GM21526 (cell line): ENCODE data around the gene RFTN1.

Experiments
- ATAC-seq: cut with Tn5 transposase; IDR thresholded peaks from one replicate; pipeline ENCODE4 v1.9.1; 2021; ENCODE audit warnings: moderate library complexity; ENCODE audit not compliant: unreplicated experiment, low FRiP score

Gene RFTN1

GRCh38 chr3:16297997-16298885 lies 215.3 kb downstream of the RFTN1 start:
- no peak for ATAC-seq

DNA sequence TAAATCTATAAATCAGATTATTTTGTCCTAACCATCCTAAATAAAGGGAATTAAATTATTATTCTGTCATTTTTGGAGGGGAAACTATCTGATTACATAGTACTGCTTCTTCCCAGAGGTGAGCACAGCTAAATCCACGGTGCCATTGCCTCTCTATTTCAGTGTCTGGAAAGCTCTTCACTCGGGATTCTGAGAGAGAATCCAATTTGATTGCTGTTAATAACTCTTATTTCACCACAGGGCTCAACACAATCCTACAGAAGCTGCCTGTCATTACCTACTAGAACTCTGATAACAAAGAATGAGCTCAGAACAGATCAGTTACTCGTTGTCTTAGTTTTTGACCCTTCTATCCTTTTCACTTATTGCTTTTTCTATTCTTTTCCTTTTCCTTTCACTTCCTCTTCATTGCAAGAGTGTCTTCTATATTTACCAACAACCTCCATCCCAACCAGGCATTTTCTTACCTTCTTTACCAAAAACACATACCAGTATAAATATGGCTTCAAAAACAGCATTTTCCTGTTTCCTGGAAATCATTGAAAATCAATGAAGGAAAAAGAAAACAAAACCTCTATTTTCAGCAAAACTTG lies 218.1 kb downstream of the RFTN1 start:
- no peak for ATAC-seq

DNA sequence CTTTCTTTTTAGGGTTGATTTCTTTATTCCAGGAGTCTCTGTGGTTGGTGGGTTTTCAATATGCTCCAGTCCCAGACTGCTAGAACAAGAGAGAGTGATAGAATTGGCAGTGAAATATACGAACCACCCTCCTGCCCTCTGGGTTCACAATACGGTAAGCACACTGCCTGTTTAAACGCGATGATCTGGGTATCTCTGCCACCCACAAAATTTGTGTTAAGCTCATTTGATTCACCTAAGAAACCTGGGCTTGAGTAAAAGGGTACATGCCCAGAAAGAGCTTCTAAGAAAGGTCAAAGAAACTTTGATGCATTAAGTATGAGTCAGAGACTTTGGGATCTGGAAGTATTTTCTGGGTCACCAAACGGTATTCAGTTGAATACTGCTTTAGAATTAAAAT lies 218.7 kb downstream of the RFTN1 start:
- no peak for ATAC-seq

DNA sequence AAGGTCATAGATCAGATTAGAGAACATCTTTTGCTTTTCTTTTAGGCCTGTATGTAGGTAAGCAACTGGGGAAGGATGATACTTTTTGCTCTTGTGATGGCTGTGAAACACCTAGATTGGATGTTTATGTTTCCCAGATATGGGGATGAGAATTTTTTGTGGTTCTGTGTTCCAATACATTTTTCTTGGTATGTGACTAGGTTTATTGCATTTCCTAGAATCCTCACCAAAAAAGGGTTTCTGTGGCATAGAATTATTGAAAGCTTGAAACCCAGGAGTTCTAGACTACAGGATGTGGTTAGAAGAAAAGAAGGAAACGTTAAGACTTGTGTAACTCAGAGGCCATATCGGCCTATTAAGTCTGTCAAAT lies 222.7 kb downstream of the RFTN1 start:
- no peak for ATAC-seq

- ATAC-seq, result no peak
These were observed 223.3 kb downstream of the RFTN1 start for GRCh38 chr3:16290007-16290826.

GRCh38 chr3:16289144-16289889 lies 224.2 kb downstream of the RFTN1 start:
- no peak for ATAC-seq

DNA sequence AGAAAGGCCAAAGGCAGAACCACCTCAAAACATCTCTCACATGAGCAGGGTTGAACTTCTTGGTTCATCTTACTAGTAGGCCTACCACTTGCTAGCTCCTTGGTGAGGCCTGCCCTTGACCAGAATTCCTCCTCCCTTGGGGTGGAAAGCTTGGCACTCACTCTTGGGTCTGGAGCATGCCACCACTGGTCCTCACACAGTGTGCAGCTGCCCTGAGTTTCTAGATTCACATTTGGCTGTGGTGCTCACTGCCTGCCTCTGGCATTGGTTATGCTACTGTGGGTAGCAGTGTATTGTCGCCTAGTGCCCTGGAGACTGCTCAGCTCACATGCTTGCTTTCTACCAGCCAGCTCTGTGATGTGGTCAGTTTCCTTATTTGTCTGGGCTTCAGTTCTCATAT lies 224.8 kb downstream of the RFTN1 start:
- ATAC-seq, result no peak

DNA sequence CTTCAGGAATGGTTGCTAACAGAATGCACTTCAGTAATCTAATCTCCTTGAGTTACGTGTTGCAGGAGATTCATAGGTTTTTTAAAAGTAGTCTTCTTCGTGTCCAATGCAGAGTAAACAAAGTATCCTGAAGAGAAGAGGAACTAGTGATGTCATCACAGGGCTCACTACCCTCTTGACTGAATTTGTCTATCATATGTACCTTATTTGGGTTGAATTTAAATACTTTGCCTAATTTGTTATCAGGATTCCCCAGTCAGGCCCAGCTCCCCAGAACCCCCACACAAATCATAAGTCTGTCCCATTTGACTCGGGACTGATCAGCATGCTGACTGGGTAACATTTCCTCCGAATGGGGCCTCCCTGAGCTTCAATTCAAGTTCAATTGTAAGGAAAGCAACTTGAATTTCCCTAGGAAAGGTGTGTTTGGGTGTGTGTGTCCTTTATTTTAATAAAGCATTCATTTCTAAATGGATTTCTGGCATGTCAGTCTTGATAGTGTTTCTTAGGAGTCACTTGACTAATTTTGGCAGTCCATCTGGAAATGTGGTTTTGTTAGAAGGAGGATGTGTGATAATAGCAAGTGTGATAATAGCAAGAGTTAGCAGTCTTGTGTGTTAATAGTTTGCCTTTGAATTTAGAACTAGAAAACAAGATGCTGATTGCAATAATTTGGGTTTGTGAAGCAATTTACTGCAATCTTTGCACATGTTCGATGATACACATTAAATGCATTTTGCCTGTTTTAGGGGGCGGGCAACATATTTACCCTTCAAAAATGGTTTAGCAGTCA lies 226.6 kb downstream of the RFTN1 start:
- ATAC-seq, result no peak

GRCh38 chr3:16286161-16286560 lies 227.3 kb downstream of the RFTN1 start:
- peak; percentile 63 for ATAC-seq

GRCh38 chr3:16284633-16285032 lies 228.9 kb downstream of the RFTN1 start:
- no peak for ATAC-seq

GRCh38 chr3:16280671-16281070 lies 232.8 kb downstream of the RFTN1 start:
- ATAC-seq, result no peak

DNA sequence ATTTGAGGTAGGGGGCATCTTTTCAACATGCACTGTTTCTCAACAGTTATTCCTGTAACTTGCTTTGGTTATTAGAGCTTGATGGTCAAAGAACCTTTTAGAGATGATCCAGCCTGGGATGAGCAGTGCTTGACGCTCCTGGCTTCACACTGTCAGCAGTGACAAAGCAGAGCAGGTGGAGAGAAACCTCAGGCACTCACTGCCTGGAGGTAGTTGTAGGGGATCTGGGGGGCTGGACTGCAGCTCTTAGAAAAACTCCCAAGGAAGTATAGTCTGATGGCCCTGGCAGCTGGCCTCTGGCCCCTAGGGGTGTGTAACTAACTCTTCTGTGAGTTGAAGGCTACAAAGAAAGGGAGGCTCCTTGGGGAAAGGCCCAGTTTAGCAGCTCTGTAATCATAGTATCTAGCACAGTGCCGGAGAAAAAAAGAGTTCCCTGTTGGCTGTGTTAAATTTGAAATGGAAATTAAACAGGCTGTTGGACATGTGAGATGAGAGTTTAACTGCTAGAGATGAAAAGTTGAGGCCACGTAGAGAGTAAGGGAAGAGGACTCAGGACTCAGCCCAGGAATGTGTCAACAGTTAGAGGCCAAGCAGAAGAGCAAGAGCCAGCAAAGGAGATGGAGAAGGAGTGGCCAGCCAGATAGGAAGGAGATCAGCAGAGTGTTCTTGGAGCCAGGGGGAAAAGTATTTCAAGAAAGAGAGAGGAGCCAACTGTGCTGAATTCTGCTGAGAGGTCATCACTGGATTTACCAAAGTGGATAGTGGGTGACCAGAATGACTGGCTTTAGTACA lies 234.3 kb downstream of the RFTN1 start:
- ATAC-seq, result no peak

DNA sequence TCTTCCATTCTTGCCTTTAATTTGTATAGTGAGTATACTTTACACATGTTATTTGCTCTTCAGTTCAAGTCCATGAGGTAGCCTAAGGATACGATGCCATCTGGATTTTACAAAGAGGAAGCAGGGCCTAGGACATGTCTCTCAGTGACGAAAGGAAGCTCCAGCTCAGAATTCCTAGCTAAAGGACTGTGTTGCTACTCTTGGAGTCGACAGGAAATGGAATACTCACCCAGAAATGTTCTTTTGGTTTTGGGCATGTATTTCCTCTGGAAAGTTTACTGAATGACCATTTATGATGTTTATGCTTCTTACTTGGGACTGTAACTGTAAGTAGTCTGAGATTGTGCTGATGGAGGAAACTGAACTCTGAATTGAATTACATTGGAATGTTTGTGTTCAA lies 236.0 kb downstream of the RFTN1 start:
- no peak for ATAC-seq

- no peak for ATAC-seq
These were observed 239.6 kb downstream of the RFTN1 start for GRCh38 chr3:16273867-16274266.

DNA sequence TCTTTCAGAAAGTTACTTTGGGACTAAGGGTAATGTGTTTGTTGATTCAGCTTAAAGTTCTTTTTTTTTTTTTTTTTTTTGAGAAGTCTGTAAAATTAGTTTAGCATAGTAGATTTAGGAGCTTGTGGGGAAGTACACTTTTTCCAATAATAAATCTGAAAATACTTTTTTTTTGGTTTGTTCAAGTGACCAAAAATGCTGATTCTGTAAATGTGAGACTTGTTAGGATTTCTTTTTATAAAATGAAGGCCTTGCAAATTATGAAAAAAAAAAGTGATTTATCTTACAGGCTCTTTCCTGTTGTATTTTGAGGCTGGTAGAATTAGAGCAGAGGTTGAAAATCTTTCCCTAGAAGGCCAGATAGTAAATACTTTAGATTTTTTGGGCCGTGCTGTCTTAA lies 240.9 kb downstream of the RFTN1 start:
- ATAC-seq, result no peak

DNA sequence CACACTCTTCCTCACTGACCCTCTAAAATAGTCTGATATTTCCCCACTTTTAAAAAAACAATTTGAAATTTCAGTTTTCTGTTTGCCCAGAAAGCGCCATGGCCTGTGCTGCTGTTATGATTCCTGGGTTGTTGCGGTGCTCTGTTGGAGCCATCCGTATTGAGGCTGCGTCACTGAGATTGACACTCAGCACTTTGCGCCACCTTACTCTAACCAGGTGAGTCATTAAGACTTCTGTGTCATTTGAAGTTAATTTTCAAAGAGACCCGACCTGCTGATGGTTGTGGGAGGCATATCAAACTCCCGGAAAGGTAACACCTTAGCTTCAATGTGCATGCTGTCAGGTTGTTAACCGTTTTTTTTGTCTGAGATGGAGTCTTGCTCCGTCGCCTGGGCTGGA lies 242.6 kb downstream of the RFTN1 start:
- no peak for ATAC-seq

DNA sequence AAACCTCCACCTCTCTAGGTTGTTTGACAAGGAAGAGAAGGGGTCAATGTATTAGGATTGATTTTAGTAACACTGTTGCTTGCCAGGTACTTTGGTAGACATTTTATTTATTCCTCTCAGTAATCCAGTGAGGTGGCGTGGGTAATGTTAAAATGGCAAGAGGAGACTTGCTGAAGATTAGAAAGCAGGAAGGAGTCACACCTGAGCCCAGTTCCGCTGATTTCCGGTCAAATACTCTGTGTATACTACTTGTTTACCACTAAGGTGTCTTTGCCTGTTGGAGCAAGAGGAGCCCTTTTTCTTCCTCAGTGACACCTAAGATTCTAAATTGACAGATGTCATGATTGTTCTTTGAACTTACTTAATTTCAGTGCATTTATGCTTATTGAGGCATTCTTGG lies 246.8 kb downstream of the RFTN1 start:
- ATAC-seq, result no peak
